GM20000 (cell line): ENCODE results near the gene MYOZ1.
A peak's percentile ranks its signal among the peaks of the same experiment; 100 is the strongest.

Experiments
- DNase-seq: peaks from one replicate; pipeline ENCODE4 v3.0.0; 2012; ENCODE audit warnings: low spot score
- TF ChIP-seq, protein P1 (sequence below): IDR thresholded peaks from 2 replicates; pipeline ENCODE4 v1.5.1; 2012; ENCODE audit warnings: mild to moderate bottlenecking, control low read depth; ENCODE audit errors: extremely low read depth, missing control alignments

The MYOZ1 gene

GRCh38 chr10:73639286-73639685, 2.0 kb downstream of the MYOZ1 start:
- TF ChIP-seq, protein P1, sequence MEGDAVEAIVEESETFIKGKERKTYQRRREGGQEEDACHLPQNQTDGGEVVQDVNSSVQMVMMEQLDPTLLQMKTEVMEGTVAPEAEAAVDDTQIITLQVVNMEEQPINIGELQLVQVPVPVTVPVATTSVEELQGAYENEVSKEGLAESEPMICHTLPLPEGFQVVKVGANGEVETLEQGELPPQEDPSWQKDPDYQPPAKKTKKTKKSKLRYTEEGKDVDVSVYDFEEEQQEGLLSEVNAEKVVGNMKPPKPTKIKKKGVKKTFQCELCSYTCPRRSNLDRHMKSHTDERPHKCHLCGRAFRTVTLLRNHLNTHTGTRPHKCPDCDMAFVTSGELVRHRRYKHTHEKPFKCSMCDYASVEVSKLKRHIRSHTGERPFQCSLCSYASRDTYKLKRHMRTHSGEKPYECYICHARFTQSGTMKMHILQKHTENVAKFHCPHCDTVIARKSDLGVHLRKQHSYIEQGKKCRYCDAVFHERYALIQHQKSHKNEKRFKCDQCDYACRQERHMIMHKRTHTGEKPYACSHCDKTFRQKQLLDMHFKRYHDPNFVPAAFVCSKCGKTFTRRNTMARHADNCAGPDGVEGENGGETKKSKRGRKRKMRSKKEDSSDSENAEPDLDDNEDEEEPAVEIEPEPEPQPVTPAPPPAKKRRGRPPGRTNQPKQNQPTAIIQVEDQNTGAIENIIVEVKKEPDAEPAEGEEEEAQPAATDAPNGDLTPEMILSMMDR: no peak
- no peak for DNase-seq

- TF ChIP-seq, protein P1: no peak
Observed at GRCh38 chr10:73635781-73636180, 5.5 kb downstream of the MYOZ1 start.

GRCh38 chr10:73634421-73634820, 6.9 kb downstream of the MYOZ1 start:
- TF ChIP-seq, protein P1: no peak
- peak; percentile 0 for DNase-seq

More at GRCh38 chr10:73635781-73636180, 5.5 kb downstream of the MYOZ1 start:
- peak; percentile 6 for DNase-seq

- TF ChIP-seq, protein P1: no peak
- no peak for DNase-seq
Observed at GRCh38 chr10:73629165-73629564, 12.1 kb downstream of the MYOZ1 start.

DNA sequence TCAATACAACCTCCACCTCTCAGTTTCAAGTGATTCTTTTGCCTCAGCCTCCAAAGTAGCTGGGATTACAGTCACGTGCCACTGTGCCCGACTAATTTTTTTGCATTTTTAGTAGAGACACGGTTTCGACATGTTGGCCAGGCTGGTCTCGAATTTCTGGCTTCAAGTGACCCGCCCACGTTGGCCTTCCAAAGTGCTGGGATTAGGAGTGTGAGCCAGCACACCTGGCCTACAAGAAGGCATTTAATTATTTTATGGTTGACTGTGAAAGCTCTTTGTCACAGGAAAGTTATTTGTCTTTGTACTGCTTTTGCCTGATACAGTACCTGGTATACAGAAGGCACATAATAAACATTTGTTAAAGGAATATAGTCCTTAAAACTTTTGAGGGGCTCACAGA, 12.9 kb downstream of the MYOZ1 start:
- TF ChIP-seq, protein P1: no peak

DNA sequence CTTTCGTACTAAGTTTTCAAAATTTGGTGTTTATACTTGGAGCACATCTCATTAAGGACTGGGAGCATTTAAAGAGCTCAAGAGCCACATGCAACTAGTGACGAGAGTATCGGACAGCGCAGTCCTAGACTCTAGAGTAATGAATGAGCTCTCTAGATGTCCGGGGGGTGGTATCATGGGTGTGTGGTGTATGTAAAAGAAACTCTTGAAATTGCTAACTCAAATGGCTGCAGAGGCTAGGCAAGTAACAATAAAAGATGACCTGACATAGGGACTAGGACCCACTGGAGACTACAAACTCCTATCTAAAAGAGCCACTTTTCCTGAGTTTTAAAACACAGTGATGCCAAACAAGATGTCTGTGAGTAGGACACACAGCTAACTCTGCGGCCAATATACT, 14.0 kb downstream of the MYOZ1 start:
- DNase-seq: peak; percentile 1

More for the DNA sequence above, 12.9 kb downstream of the MYOZ1 start:
- no peak for DNase-seq

GRCh38 chr10:73625884-73626752, 15.2 kb downstream of the MYOZ1 start:
- TF ChIP-seq, protein P1: no peak
- DNase-seq: peak; percentile 94

More for the DNA sequence above, 14.0 kb downstream of the MYOZ1 start:
- TF ChIP-seq, protein P1: no peak
